ENCODE measurements around the gene RPS18.

The RPS18 gene

GRCh38 chr6:33315793-33316602 is 44.1 kb downstream of the RPS18 start:
- DNase-seq = no peak

- DNase-seq = no peak
Observed at GRCh38 chr6:33316603-33317418, 44.9 kb downstream of the RPS18 start.

- no peak for DNase-seq
Observed at GRCh38 chr6:33317419-33317668, 45.5 kb downstream of the RPS18 start.

- peak; percentile 97 for DNase-seq
Observed at GRCh38 chr6:33317669-33318425, 46.0 kb downstream of the RPS18 start, which contains the start of gene ZBTB22. Gene ZBTB22 (minus strand): TSS chr6:33317744. CDS start chr6:33316916, 828 bp downstream.

GRCh38 chr6:33318426-33319073 is 46.7 kb downstream of the RPS18 start:
- no peak for DNase-seq

- no peak for DNase-seq
Observed at GRCh38 chr6:33319939-33320314, 48.1 kb downstream of the RPS18 start.

GRCh38 chr6:33320315-33321181 is 48.7 kb downstream of the RPS18 start:
- DNase-seq = no peak

GRCh38 chr6:33321227-33321626 is 49.4 kb downstream of the RPS18 start:
- no peak for DNase-seq

- DNase-seq = no peak
Observed at GRCh38 chr6:33323623-33323948, 51.7 kb downstream of the RPS18 start.

- no peak for DNase-seq
Observed at GRCh38 chr6:33324125-33324524, 52.2 kb downstream of the RPS18 start.
